ENCODE data around the gene RALGAPB.
"Not testable (repeated sequence)": the region's sequence is repeated elsewhere in the genome, so short reads cannot be mapped to it uniquely, and the experiment has no call there.

Gene RALGAPB

GRCh38 chr20:38589351-38589750, 116.7 kb downstream of the RALGAPB start:
- no peak for DNase-seq

- DNase-seq: no peak
Measured at GRCh38 chr20:38589967-38590675, 117.5 kb downstream of the RALGAPB start.

- no peak for DNase-seq
Measured at GRCh38 chr20:38590676-38591473, 118.2 kb downstream of the RALGAPB start.

- no peak for DNase-seq
Measured at GRCh38 chr20:38591474-38592410, 119.1 kb downstream of the RALGAPB start.

GRCh38 chr20:38592411-38592790, 119.8 kb downstream of the RALGAPB start:
- DNase-seq: not testable (repeated sequence)

- not testable (repeated sequence) for DNase-seq
Measured at GRCh38 chr20:38594281-38594680, 121.6 kb downstream of the RALGAPB start.

GRCh38 chr20:38595886-38596285, 123.2 kb downstream of the RALGAPB start:
- DNase-seq: not testable (repeated sequence)

GRCh38 chr20:38599410-38599882, 126.8 kb downstream of the RALGAPB start:
- no peak for DNase-seq

- no peak for DNase-seq
Measured at GRCh38 chr20:38600057-38600456, 127.4 kb downstream of the RALGAPB start.

- DNase-seq: no peak
Measured at GRCh38 chr20:38601216-38602184, 128.9 kb downstream of the RALGAPB start, which contains the start of gene ARHGAP40. Gene ARHGAP40, plus strand, starts transcription at chr20:38601809.

- DNase-seq: no peak
Measured at GRCh38 chr20:38602185-38602581, 129.5 kb downstream of the RALGAPB start.

- no peak for DNase-seq
Measured at GRCh38 chr20:38603286-38603685, 130.6 kb downstream of the RALGAPB start.

GRCh38 chr20:38604873-38605303, 132.2 kb downstream of the RALGAPB start:
- DNase-seq: no peak

- no peak for DNase-seq
Measured at GRCh38 chr20:38607351-38607750, 134.7 kb downstream of the RALGAPB start.

GRCh38 chr20:38608188-38608587, 135.5 kb downstream of the RALGAPB start:
- DNase-seq: no peak

- no peak for DNase-seq
Measured at GRCh38 chr20:38609815-38610214, 137.2 kb downstream of the RALGAPB start.

GRCh38 chr20:38610521-38610920, 137.9 kb downstream of the RALGAPB start:
- DNase-seq: no peak

GRCh38 chr20:38612751-38613515, 140.3 kb downstream of the RALGAPB start:
- DNase-seq: no peak

- no peak for DNase-seq
Measured at GRCh38 chr20:38615283-38615682, 142.6 kb downstream of the RALGAPB start.

GRCh38 chr20:38616457-38616856, 143.8 kb downstream of the RALGAPB start:
- DNase-seq: no peak
